CD8-positive, alpha-beta memory T cell (primary cell): ENCODE data around the gene EED. TPM values are rescaled to one million over a fixed set of nuclear protein-coding genes. Genes with fewer than 3 reads are reported as not detected.

ENCODE experiments used
- CTCF ChIA-PET: fragments of 350-600 bp; sonication (Branson Sonifier 250); formaldehyde crosslinking; loops from one replicate; lab custom pipeline; 2021; ENCODE audit warnings: antibody characterized with exemption; lab: Charles Lee
- POLR2A ChIA-PET: fragments of 350-600 bp; sonication (Branson Sonifier 250); formaldehyde crosslinking; loops from one replicate; lab custom pipeline; 2021; ENCODE audit warnings: antibody characterized with exemption; lab: Charles Lee
- DNase-seq, 5 donors: peaks; one replicate each; pipeline versions ENCODE4 v3.0.0 to v3.0.0-alpha.2; 2020 to 2022; ENCODE audit warnings: mixed read lengths in 1 of 5
- H3K27ac ChIP-seq: one replicate; pipeline ENCODE4 v1.7.0; 2013; ENCODE audit warnings: low read depth, mild to moderate bottlenecking, low read length, moderate library complexity
- H3K27me3 ChIP-seq: 2 replicates; pipeline ENCODE4 v1.7.0; 2013; ENCODE audit warnings: low read length, mild to moderate bottlenecking; ENCODE audit not compliant: insufficient read depth, poor library complexity, severe bottlenecking
- H3K36me3 ChIP-seq: 2 replicates; pipeline ENCODE4 v1.7.0; 2013; ENCODE audit warnings: mild to moderate bottlenecking, low read length, moderate library complexity; ENCODE audit not compliant: insufficient read depth
- H3K4me1 ChIP-seq: 2 replicates; pipeline ENCODE4 v1.7.0; 2013; ENCODE audit warnings: mild to moderate bottlenecking, low read length, moderate library complexity; ENCODE audit not compliant: insufficient read depth
- H3K4me3 ChIP-seq: 2 replicates; pipeline ENCODE4 v1.7.0; 2013; ENCODE audit warnings: mild to moderate bottlenecking, low read length
- H3K9me3 ChIP-seq: 2 replicates; pipeline ENCODE4 v1.7.0; 2013; ENCODE audit warnings: mild to moderate bottlenecking, low read length
- H3K27ac Mint-ChIP-seq, 8 donors: one replicate each; pipeline ENCODE4 v1.8.0; 2020 to 2021; ENCODE audit warnings: mixed read lengths in 8 of 8, mild to moderate bottlenecking in 6 of 8, inconsistent platforms in 3 of 8, moderate library complexity in 3 of 8
- H3K27me3 Mint-ChIP-seq, 2 donors: one replicate each; pipeline ENCODE4 v1.8.0; 2020 to 2021; ENCODE audit warnings: mixed read lengths in 2 of 2, mild to moderate bottlenecking in 1 of 2, moderate library complexity in 1 of 2
- H3K36me3 Mint-ChIP-seq, 3 donors: one replicate each; pipeline ENCODE4 v1.8.0; 2020 to 2021; ENCODE audit warnings: mixed read lengths in 3 of 3, inconsistent platforms in 1 of 3, mild to moderate bottlenecking in 1 of 3
- H3K4me1 Mint-ChIP-seq, 3 donors: one replicate each; pipeline ENCODE4 v1.8.0; 2020 to 2021; ENCODE audit warnings: mixed read lengths in 3 of 3, inconsistent platforms in 1 of 3, mild to moderate bottlenecking in 1 of 3
- H3K4me3 Mint-ChIP-seq, 7 donors: one replicate each; pipeline ENCODE4 v1.8.0; 2020 to 2021; ENCODE audit warnings: mixed read lengths in 7 of 7, mild to moderate bottlenecking in 6 of 7, moderate library complexity in 4 of 7, inconsistent platforms in 2 of 7
- H3K9me3 Mint-ChIP-seq, 5 donors: one replicate each; pipeline ENCODE4 v1.8.0; 2020 to 2022; ENCODE audit warnings: mixed read lengths in 5 of 5, mild to moderate bottlenecking in 3 of 5, moderate library complexity in 2 of 5, inconsistent platforms in 1 of 5
- polyA plus RNA-seq: library from polyadenylated mRNA; unstranded; fragments of 300-500 nt; fragmentation: Illumina TruSeq; gene quantifications from one replicate; pipeline ENCODE4 v1.2.3, GENCODE V29; 2021
- total RNA-seq, 2 experiments: library from RNA; stranded (reverse); gene quantifications; one replicate each; pipeline ENCODE4 v1.2.3, GENCODE V29; 2021

The EED gene
- total and polyA plus RNA-seq, 3 experiments from 2014 or later, result 23.6 to 190 (median 188) TPM

- Mint-ChIP-seq H3K27ac (no peak overlapping the region), H3K4me3 (no peak overlapping the region), H3K9me3 (no peaks in the 10 kb centered on the region), H3K4me1 (no peaks in the 10 kb centered on the region), H3K36me3 (no peaks in the 10 kb centered on the region), H3K27me3 (no peaks in the 10 kb centered on the region)
- H3K4me3 ChIP-seq, result no peak overlapping the region
- ChIA-PET POLR2A (interaction anchor here (0.8 kb wide), 1 partner anchor 132 kb away, joined by 4 read pairs; the partner anchor contains the start of gene PICALM), CTCF (interaction anchor here (0.9 to 2.9 kb wide), 7 partner anchors 8 to 347 kb away, joined by 3 to 20 read pairs (median 5); partner anchors contain the start of genes CCDC83 and PICALM)
- H3K36me3 ChIP-seq, result no peaks in the 10 kb centered on the region
- no peak for DNase-seq
- H3K9me3 ChIP-seq, result no peaks in the 10 kb centered on the region
- no peaks in the 10 kb centered on the region for H3K27me3 ChIP-seq
- H3K4me1 ChIP-seq, result peaks cover 16% of the 10 kb centered on the region
- H3K27ac ChIP-seq, result peak overlapping the region; percentile 64
These were observed 43.1 kb upstream of the EED start for GRCh38 chr11:86201371-86201884.

- Mint-ChIP-seq H3K4me1 (no peaks in the 10 kb centered on the region), H3K36me3 (no peaks in the 10 kb centered on the region), H3K9me3 (no peaks in the 10 kb centered on the region), H3K27ac (no peak overlapping the region), H3K27me3 (no peaks in the 10 kb centered on the region), H3K4me3 (no peak overlapping the region)
- peak overlapping the region; percentile 79 for H3K4me3 ChIP-seq
- H3K27ac ChIP-seq, result peak overlapping the region; percentile 64
- peaks cover 16% of the 10 kb centered on the region for H3K4me1 ChIP-seq
- ChIA-PET POLR2A (interaction anchor here (0.8 kb wide), 1 partner anchor 133 kb away, joined by 4 read pairs; the partner anchor contains the start of gene PICALM), CTCF (interaction anchor here (0.9 to 2.9 kb wide), 8 partner anchors 8 to 347 kb away, joined by 3 to 20 read pairs (median 4); partner anchors contain the start of genes CCDC83 and PICALM)
- no peaks in the 10 kb centered on the region for H3K27me3 ChIP-seq
- no peaks in the 10 kb centered on the region for H3K9me3 ChIP-seq
- DNase-seq, result no peak
- H3K36me3 ChIP-seq, result no peaks in the 10 kb centered on the region
These were observed 42.6 kb upstream of the EED start for GRCh38 chr11:86202013-86202336.

- Mint-ChIP-seq H3K36me3 (no peaks in the 10 kb centered on the region), H3K27ac (no peak overlapping the region), H3K9me3 (no peaks in the 10 kb centered on the region), H3K4me1 (no peaks in the 10 kb centered on the region), H3K27me3 (no peaks in the 10 kb centered on the region), H3K4me3 (peak overlapping the region in 1 of 7 donors; percentile 7)
- Histone ChIP-seq H3K36me3 (no peaks in the 10 kb centered on the region), H3K9me3 (no peaks in the 10 kb centered on the region), H3K4me3 (no peak overlapping the region), H3K4me1 (peaks cover 16% of the 10 kb centered on the region), H3K27ac (no peak overlapping the region), H3K27me3 (no peaks in the 10 kb centered on the region)
- ChIA-PET POLR2A (no interaction called here), CTCF (interaction anchor here (0.7 to 2.3 kb wide), 9 partner anchors 11 to 349 kb away, joined by 3 to 13 read pairs (median 4); partner anchors contain the start of gene CCDC83)
- no peak for DNase-seq
These were observed 40.2 kb upstream of the EED start for GRCh38 chr11:86204356-86204755.

GRCh38 chr11:86205421-86206336 lies 38.9 kb upstream of the EED start:
- POLR2A ChIA-PET, result no interaction called here
- Mint-ChIP-seq H3K4me1 (no peaks in the 10 kb centered on the region), H3K9me3 (no peaks in the 10 kb centered on the region), H3K36me3 (no peaks in the 10 kb centered on the region), H3K27ac (no peak overlapping the region), H3K27me3 (no peaks in the 10 kb centered on the region), H3K4me3 (no peak overlapping the region)
- Histone ChIP-seq H3K4me3 (no peak overlapping the region), H3K4me1 (peaks cover 16% of the 10 kb centered on the region), H3K27me3 (no peaks in the 10 kb centered on the region), H3K36me3 (no peaks in the 10 kb centered on the region), H3K9me3 (no peaks in the 10 kb centered on the region), H3K27ac (no peak overlapping the region)
- DNase-seq, result no peak
- CTCF ChIA-PET, result interaction anchor here (1.0 to 2.9 kb wide), 8 partner anchors 11 to 351 kb away, joined by 3 to 13 read pairs (median 8); partner anchors contain the start of gene CCDC83

- no peaks in the 10 kb centered on the region for H3K9me3 Mint-ChIP-seq
- peaks cover 0 to 1% of the 10 kb centered on the region in 2 donors for H3K27me3 Mint-ChIP-seq
- DNase-seq, result no peak
- Histone ChIP-seq H3K27ac (no peak overlapping the region), H3K4me1 (peaks cover 16% of the 10 kb centered on the region), H3K9me3 (no peaks in the 10 kb centered on the region), H3K27me3 (no peaks in the 10 kb centered on the region), H3K4me3 (no peak overlapping the region), H3K36me3 (no peaks in the 10 kb centered on the region)
- ChIA-PET CTCF (interaction anchor here (1.3 to 2.9 kb wide), 4 partner anchors 11 to 351 kb away, joined by 5 to 10 read pairs (median 8); partner anchors contain the start of gene CCDC83), POLR2A (no interaction called here)
- H3K27ac Mint-ChIP-seq, result no peak overlapping the region
- H3K4me1 Mint-ChIP-seq, result no peaks in the 10 kb centered on the region
- H3K36me3 Mint-ChIP-seq, result no peaks in the 10 kb centered on the region
- H3K4me3 Mint-ChIP-seq, result no peak overlapping the region
These were observed 38.2 kb upstream of the EED start for GRCh38 chr11:86206337-86206695.

- Histone ChIP-seq H3K27ac (no peak overlapping the region), H3K27me3 (no peaks in the 10 kb centered on the region), H3K36me3 (no peaks in the 10 kb centered on the region), H3K4me1 (peaks cover 8% of the 10 kb centered on the region), H3K9me3 (no peaks in the 10 kb centered on the region), H3K4me3 (no peak overlapping the region)
- Mint-ChIP-seq H3K4me1 (no peaks in the 10 kb centered on the region), H3K36me3 (no peaks in the 10 kb centered on the region), H3K27me3 (peaks cover 0 to 1% of the 10 kb centered on the region in 2 donors), H3K9me3 (no peaks in the 10 kb centered on the region), H3K27ac (no peak overlapping the region), H3K4me3 (no peak overlapping the region)
- ChIA-PET CTCF (interaction anchor here (0.7 to 2.9 kb wide), 3 partner anchors 10 to 522 kb away, joined by 3 to 7 read pairs (median 4); partner anchors contain the start of gene PICALM), POLR2A (no interaction called here)
- no peak for DNase-seq
These were observed 37.1 kb upstream of the EED start for GRCh38 chr11:86207413-86207812.

GRCh38 chr11:86208572-86208971 lies 36.0 kb upstream of the EED start:
- Mint-ChIP-seq H3K27ac (peak overlapping the region in 1 of 8 donors; percentile 2), H3K9me3 (no peaks in the 10 kb centered on the region), H3K4me1 (no peaks in the 10 kb centered on the region), H3K36me3 (no peaks in the 10 kb centered on the region), H3K27me3 (peaks cover 0 to 1% of the 10 kb centered on the region in 2 donors), H3K4me3 (no peak overlapping the region)
- Histone ChIP-seq H3K4me3 (no peak overlapping the region), H3K9me3 (no peaks in the 10 kb centered on the region), H3K4me1 (no peaks in the 10 kb centered on the region), H3K27ac (no peak overlapping the region), H3K27me3 (no peaks in the 10 kb centered on the region), H3K36me3 (no peaks in the 10 kb centered on the region)
- ChIA-PET POLR2A (no interaction called here), CTCF (interaction anchor here (1.0 kb wide), 1 partner anchor 10 kb away, joined by 5 read pairs; no protein-coding TSS in a partner anchor)
- DNase-seq, result no peak
